ENCODE measurements around the gene MAGEB4. TPM values are rescaled to one million over a fixed set of nuclear protein-coding genes. Genes with fewer than 3 reads are reported as not detected.

The MAGEB4 gene
- total and polyA plus RNA-seq, 2 of the 4 experiments (the other 2 are of a cell fraction): not detected

DNA sequence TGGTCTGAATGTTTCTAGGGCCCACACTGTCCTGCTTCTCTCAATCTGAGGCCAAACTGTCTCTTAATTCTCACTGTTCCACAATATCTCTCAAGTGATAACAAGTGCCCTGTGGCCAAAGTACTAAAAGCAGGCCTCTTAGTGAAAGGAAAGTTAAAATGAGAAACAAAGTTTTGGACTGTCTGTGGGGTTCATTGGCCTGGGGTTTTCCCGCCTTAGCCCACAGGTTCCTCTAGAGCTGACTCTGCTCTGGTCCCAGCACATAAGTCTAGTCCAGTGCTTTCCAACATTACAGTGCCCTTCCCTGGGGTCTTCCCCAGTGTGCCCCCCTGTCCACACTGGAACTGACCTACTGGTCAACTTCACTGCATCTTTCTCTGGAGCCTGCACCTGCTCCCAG, 11.5 kb downstream of the MAGEB4 start:
- WGBS, 2 experiments (ENCODE audit: extremely low coverage in 2 of 2, insufficient read length in 1 of 2): no CpG with 5 or more reads among the region's 1 CpG
- Histone ChIP-seq H3K14ac (replicated peaks; ENCODE audit: low read depth, low read length) (no peak overlapping the region), H3K79me1 (ENCODE audit: low read depth in 1 of 2, low read length in 2 of 2) (no peaks in the 10 kb centered on the region), H3K27ac (ENCODE audit: insufficient read depth, low read length) (no peak overlapping the region), H3K27me3 (ENCODE audit: control insufficient read depth, insufficient read depth, low read length) (peaks cover 5% of the 10 kb centered on the region), H3K4me3 (ENCODE audit: insufficient read depth, low read depth, low read length) (no peak overlapping the region), H2BK5ac (ENCODE audit: low read depth, low read length, poor library complexity, severe bottlenecking) (no peak overlapping the region), H3K9me3 (ENCODE audit: control insufficient read depth, insufficient read depth, low read length) (no peaks in the 10 kb centered on the region), H4K20me1 (ENCODE audit: insufficient read depth, low read length) (no peaks in the 10 kb centered on the region), H3K23ac (ENCODE audit: low read depth, low read length) (no peak overlapping the region), H3K56ac (ENCODE audit: extremely low read depth, insufficient read depth, low read length) (no peak overlapping the region), H3K9me1 (ENCODE audit: insufficient read depth, low read length) (no peaks in the 10 kb centered on the region), H3K36me3 (ENCODE audit: control insufficient read depth, insufficient read depth, low read length) (no peaks in the 10 kb centered on the region), H3K4me1 (ENCODE audit: control insufficient read depth, insufficient read depth, low read length) (no peaks in the 10 kb centered on the region), H3K18ac (ENCODE audit: low read depth, low read length) (no peak overlapping the region), H4K91ac (ENCODE audit: insufficient read depth, low read depth, low read length) (no peak overlapping the region), H3K9ac (ENCODE audit: low read depth, low read length) (no peak overlapping the region), H2AFZ (replicated peaks; ENCODE audit: low read length, poor library complexity) (no peak overlapping the region), H2AK9ac (replicated peaks; ENCODE audit: low read depth, low read length, poor library complexity) (no peak overlapping the region), H3K4me2 (ENCODE audit: low read depth, low read length) (no peak overlapping the region), H4K5ac (ENCODE audit: low read depth, low read length) (no peak overlapping the region), H2BK120ac (ENCODE audit: low read depth, low read length) (no peak overlapping the region), H2AK5ac (ENCODE audit: low read depth, low read length) (no peak overlapping the region), H2BK20ac (ENCODE audit: low read depth, low read length) (no peak overlapping the region), H2BK15ac (ENCODE audit: low read depth, low read length) (no peak overlapping the region), H4K8ac (ENCODE audit: low read depth in 2 of 2, low read length in 2 of 2) (no peak overlapping the region), H3K4ac (ENCODE audit: low read depth, low read length) (no peak overlapping the region)
- DNase-seq (no peak), ATAC-seq (ENCODE audit: low read depth) (no peak)
- dilution Hi-C loops (cut with HindIII; ENCODE audit: low sequenced_read_pairs, unreplicated experiment) (no loop called here), intact Hi-C loops (cut with micrococcal nuclease) (no loop called here), in situ Hi-C loops (cut with MboI; ENCODE audit: low sequenced_read_pairs) (no loop called here)
- ChIA-PET POLR2A (ENCODE audit: unreplicated experiment) (no interaction called here), CTCF (no interaction called here)
- TF ChIP-seq, protein P1, sequence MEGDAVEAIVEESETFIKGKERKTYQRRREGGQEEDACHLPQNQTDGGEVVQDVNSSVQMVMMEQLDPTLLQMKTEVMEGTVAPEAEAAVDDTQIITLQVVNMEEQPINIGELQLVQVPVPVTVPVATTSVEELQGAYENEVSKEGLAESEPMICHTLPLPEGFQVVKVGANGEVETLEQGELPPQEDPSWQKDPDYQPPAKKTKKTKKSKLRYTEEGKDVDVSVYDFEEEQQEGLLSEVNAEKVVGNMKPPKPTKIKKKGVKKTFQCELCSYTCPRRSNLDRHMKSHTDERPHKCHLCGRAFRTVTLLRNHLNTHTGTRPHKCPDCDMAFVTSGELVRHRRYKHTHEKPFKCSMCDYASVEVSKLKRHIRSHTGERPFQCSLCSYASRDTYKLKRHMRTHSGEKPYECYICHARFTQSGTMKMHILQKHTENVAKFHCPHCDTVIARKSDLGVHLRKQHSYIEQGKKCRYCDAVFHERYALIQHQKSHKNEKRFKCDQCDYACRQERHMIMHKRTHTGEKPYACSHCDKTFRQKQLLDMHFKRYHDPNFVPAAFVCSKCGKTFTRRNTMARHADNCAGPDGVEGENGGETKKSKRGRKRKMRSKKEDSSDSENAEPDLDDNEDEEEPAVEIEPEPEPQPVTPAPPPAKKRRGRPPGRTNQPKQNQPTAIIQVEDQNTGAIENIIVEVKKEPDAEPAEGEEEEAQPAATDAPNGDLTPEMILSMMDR (conservative IDR thresholded peaks at IDR 0.05; ENCODE audit: low read depth, low read length): no peak
- TF ChIP-seq CEBPB (IDR thresholded peaks at IDR 0.05; ENCODE audit: low read depth, low read length) (no peak), MXI1 (IDR thresholded peaks at IDR 0.05; ENCODE audit: borderline replicate concordance, low read depth, low read length) (no peak), RAD21 (IDR thresholded peaks at IDR 0.05; ENCODE audit: low read length) (no peak), CHD1 (IDR thresholded peaks at IDR 0.05; ENCODE audit: low read depth, low read length) (no peak), BHLHE40 (IDR thresholded peaks at IDR 0.05; ENCODE audit: low read depth, low read length) (no peak), FOS (IDR thresholded peaks at IDR 0.05; ENCODE audit: low read depth, low read length) (no peak), SMC3 (IDR thresholded peaks at IDR 0.05; ENCODE audit: low read depth, low read length) (no peak), MAFK (IDR thresholded peaks at IDR 0.05; ENCODE audit: low read depth, low read length) (no peak), RFX5 (IDR thresholded peaks at IDR 0.05; ENCODE audit: low read depth, low read length) (no peak), MAZ (IDR thresholded peaks at IDR 0.05; ENCODE audit: borderline replicate concordance, low read depth, low read length) (no peak), RCOR1 (IDR thresholded peaks at IDR 0.05; ENCODE audit: insufficient replicate concordance, low read length) (no peak), NFE2L2 (IDR thresholded peaks at IDR 0.05; ENCODE audit: low read depth, low read length) (no peak), POLR2A (IDR thresholded peaks at IDR 0.05; ENCODE audit: low read depth, low read length) (no peak)
- TF ChIP-seq, protein P2, sequence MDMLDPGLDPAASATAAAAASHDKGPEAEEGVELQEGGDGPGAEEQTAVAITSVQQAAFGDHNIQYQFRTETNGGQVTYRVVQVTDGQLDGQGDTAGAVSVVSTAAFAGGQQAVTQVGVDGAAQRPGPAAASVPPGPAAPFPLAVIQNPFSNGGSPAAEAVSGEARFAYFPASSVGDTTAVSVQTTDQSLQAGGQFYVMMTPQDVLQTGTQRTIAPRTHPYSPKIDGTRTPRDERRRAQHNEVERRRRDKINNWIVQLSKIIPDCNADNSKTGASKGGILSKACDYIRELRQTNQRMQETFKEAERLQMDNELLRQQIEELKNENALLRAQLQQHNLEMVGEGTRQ (IDR thresholded peaks at IDR 0.05; ENCODE audit: low read depth, low read length): no peak
- TF ChIP-seq, protein P3, sequence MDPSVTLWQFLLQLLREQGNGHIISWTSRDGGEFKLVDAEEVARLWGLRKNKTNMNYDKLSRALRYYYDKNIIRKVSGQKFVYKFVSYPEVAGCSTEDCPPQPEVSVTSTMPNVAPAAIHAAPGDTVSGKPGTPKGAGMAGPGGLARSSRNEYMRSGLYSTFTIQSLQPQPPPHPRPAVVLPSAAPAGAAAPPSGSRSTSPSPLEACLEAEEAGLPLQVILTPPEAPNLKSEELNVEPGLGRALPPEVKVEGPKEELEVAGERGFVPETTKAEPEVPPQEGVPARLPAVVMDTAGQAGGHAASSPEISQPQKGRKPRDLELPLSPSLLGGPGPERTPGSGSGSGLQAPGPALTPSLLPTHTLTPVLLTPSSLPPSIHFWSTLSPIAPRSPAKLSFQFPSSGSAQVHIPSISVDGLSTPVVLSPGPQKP (IDR thresholded peaks at IDR 0.05; ENCODE audit: borderline replicate concordance, low read depth, low read length): no peak
- no TSS peak for BruUV-seq (replicated peaks)

All from IMR-90 (cell line).